GM21717 (cell line): ENCODE data around the gene PSG4.
"Not testable (repeated sequence)": the region's sequence is repeated elsewhere in the genome, so short reads cannot be mapped to it uniquely, and the experiment has no call there.

Experiments
- ATAC-seq: cut with Tn5 transposase; IDR thresholded peaks from one replicate; pipeline ENCODE4 v1.9.1; 2021; ENCODE audit warnings: mild to moderate bottlenecking, moderate library complexity; ENCODE audit not compliant: unreplicated experiment

Gene PSG4

GRCh38 chr19:43205471-43206105 lies at the start of gene PSG4:
TSS of gene PSG4 (minus strand) at chr19:43205638. CDS start at chr19:43205536, 102 bp downstream.
- not testable (repeated sequence) for ATAC-seq

GRCh38 chr19:43251428-43251827 lies 46.0 kb upstream of the PSG4 start:
- not testable (repeated sequence) for ATAC-seq

- not testable (repeated sequence) for ATAC-seq
These were observed 44.9 kb upstream of the PSG4 start for GRCh38 chr19:43250296-43250695.

- ATAC-seq = not testable (repeated sequence)
These were observed 43.2 kb upstream of the PSG4 start for GRCh38 chr19:43248635-43249002.

- not testable (repeated sequence) for ATAC-seq
These were observed 41.9 kb upstream of the PSG4 start for GRCh38 chr19:43247243-43247880.

- not testable (repeated sequence) for ATAC-seq
These were observed 40.4 kb upstream of the PSG4 start for GRCh38 chr19:43245848-43246247.

GRCh38 chr19:43242211-43242610 lies 36.8 kb upstream of the PSG4 start:
- not testable (repeated sequence) for ATAC-seq

GRCh38 chr19:43238213-43238612 lies 32.8 kb upstream of the PSG4 start:
- not testable (repeated sequence) for ATAC-seq

- not testable (repeated sequence) for ATAC-seq
These were observed 30.2 kb upstream of the PSG4 start for GRCh38 chr19:43235686-43236085.

- ATAC-seq = no peak
These were observed 23.9 kb upstream of the PSG4 start for GRCh38 chr19:43229315-43229714.

- not testable (repeated sequence) for ATAC-seq
These were observed 23.3 kb upstream of the PSG4 start for GRCh38 chr19:43228730-43229129.

- ATAC-seq = not testable (repeated sequence)
These were observed 21.5 kb upstream of the PSG4 start for GRCh38 chr19:43226986-43227385.

GRCh38 chr19:43224855-43225253 lies 19.4 kb upstream of the PSG4 start:
- no peak for ATAC-seq

- not testable (repeated sequence) for ATAC-seq
These were observed 18.9 kb upstream of the PSG4 start for GRCh38 chr19:43224201-43224854.

GRCh38 chr19:43221891-43222290 lies 16.5 kb upstream of the PSG4 start:
- ATAC-seq = not testable (repeated sequence)

- ATAC-seq = not testable (repeated sequence)
These were observed 13.7 kb upstream of the PSG4 start for GRCh38 chr19:43219136-43219535.

GRCh38 chr19:43215881-43216280 lies 10.4 kb upstream of the PSG4 start:
- ATAC-seq = not testable (repeated sequence)

- ATAC-seq = no peak
These were observed 2.6 kb upstream of the PSG4 start for GRCh38 chr19:43207991-43208390.

GRCh38 chr19:43207174-43207573 lies 1.7 kb upstream of the PSG4 start:
- not testable (repeated sequence) for ATAC-seq

- ATAC-seq = not testable (repeated sequence)
These were observed 1.8 kb downstream of the PSG4 start for GRCh38 chr19:43203611-43204010.

- ATAC-seq = not testable (repeated sequence)
These were observed 3.5 kb downstream of the PSG4 start for GRCh38 chr19:43201891-43202290.

- not testable (repeated sequence) for ATAC-seq
These were observed 4.1 kb downstream of the PSG4 start for GRCh38 chr19:43201337-43201801.
